ENCODE results near the gene TRIM72. TPM values are rescaled to one million over a fixed set of nuclear protein-coding genes. Genes with fewer than 3 reads are reported as not detected.

TRIM72 gene
- total and polyA plus RNA-seq, 2 of the 8 experiments (the other 6 are each of a cell fraction or from before 2014, with no cell fraction given) = 0.57 to 2.1 TPM

DNA sequence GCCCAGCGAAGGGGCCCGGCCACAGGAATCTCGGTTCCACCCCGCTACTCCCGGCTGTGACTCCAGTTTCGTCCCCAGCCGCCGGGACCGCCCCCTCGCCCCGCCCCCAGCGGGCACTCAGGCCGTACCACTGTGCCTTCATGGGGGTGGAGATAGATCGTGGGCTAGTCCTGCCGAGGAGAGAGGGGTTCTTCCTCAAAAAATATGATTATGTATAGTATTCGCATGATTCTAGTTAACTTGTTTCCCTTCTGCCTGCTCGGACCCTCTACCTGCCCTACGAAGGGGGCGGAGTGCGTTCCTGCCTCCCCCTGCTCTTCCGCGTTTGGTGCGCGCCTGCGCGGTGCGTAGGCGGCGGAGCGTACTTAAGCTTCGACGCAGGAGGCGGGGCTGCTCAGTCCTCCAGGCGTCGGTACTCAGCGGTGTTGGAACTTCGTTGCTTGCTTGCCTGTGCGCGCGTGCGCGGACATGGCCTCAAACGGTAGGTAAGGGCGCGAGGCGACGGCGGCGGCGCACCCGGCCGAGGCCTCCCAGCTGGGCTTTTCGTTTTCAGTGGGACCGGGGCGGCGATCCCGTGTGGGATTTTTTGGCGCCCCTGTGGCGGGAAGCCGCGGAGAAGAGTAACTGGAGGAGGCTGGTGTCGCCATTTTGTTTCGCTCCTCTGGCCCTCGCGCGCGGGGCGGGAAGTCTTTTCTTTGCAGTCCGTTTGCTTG, 34.0 kb upstream of the TRIM72 start, which contains the start of gene FUS (continued):
- TF ChIP-seq, protein P1, sequence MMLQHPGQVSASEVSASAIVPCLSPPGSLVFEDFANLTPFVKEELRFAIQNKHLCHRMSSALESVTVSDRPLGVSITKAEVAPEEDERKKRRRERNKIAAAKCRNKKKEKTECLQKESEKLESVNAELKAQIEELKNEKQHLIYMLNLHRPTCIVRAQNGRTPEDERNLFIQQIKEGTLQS (IDR thresholded peaks at IDR 0.05; ENCODE audit: insufficient read depth, low read depth, low read length) = no peak
- peak; percentile 98 for TF ChIP-seq CHD1 (IDR thresholded peaks at IDR 0.05; ENCODE audit: low read depth, low read length)
- TF ChIP-seq BACH1 (IDR thresholded peaks at IDR 0.05; ENCODE audit: low read length) = no peak; the same call in 1 of the 2 replicates
- TF ChIP-seq SIX5 (IDR thresholded peaks at IDR 0.05; ENCODE audit: low read depth, low read length) = peak; percentile 45; the same call in 1 of the 2 replicates
- TF ChIP-seq KDM5A (IDR thresholded peaks at IDR 0.05; ENCODE audit: low read length) = no peak
- TF ChIP-seq SIN3A (conservative IDR thresholded peaks at IDR 0.05 in 1 of 2, IDR thresholded peaks at IDR 0.05 in 1 of 2; ENCODE audit: low read depth in 1 of 2, low read length in 2 of 2) = 0 out of 4 replicates have a peak, but pooled peaks of 1 of the 2 experiments have one; percentile 36

Measured in H1 (cell line).